OCI-LY1 (cell line): Measurements from ENCODE around the gene GNAO1.

Experiments used
- H2AFZ ChIP-seq: fragments of 200-600 bp; sonication (generic), shearing (Covaris generic); 2 replicates; pipeline ENCODE4 v1.6.0; 2014; ENCODE audit warnings: antibody characterized with exemption, mild to moderate bottlenecking, low read length
- H3F3A ChIP-seq: fragments of 200-600 bp; sonication (generic), shearing (Covaris generic); 2 replicates; pipeline ENCODE4 v1.6.0; 2014; ENCODE audit warnings: mild to moderate bottlenecking, antibody characterized with exemption, low read length, moderate library complexity; ENCODE audit not compliant: insufficient read depth
- H3K27ac ChIP-seq: fragments of 200-600 bp; sonication (generic); 2 replicates; pipeline ENCODE4 v1.5.1; 2014; ENCODE audit warnings: low read length, mixed run types, mild to moderate bottlenecking, low read depth; ENCODE audit not compliant: poor library complexity, severe bottlenecking
- H3K27me3 ChIP-seq: fragments of 200-600 bp; sonication (generic); 2 replicates; pipeline ENCODE4 v1.6.0; 2014; ENCODE audit warnings: antibody characterized with exemption, mild to moderate bottlenecking, low read length, moderate library complexity; ENCODE audit not compliant: insufficient read depth
- H3K36me3 ChIP-seq: fragments of 200-600 bp; sonication (generic); 2 replicates; pipeline ENCODE4 v1.6.1; 2014; ENCODE audit warnings: mild to moderate bottlenecking, antibody characterized with exemption, low read length, moderate library complexity, mixed read lengths; ENCODE audit not compliant: insufficient read depth
- H3K4me1 ChIP-seq: fragments of 200-600 bp; sonication (generic); 2 replicates; pipeline ENCODE4 v1.5.1; 2014; ENCODE audit warnings: mild to moderate bottlenecking, low read length, moderate library complexity; ENCODE audit not compliant: insufficient read depth, severe bottlenecking
- H3K4me2 ChIP-seq: fragments of 200-600 bp; sonication (generic), shearing (Covaris generic); 2 replicates; pipeline ENCODE4 v1.6.1; 2014; ENCODE audit warnings: low read length
- H3K4me3 ChIP-seq: fragments of 200-600 bp; sonication (generic); 2 replicates; pipeline ENCODE4 v1.5.1; 2014; ENCODE audit warnings: low read length, low read depth, mild to moderate bottlenecking, mixed read lengths; ENCODE audit not compliant: poor library complexity, severe bottlenecking
- H3K79me2 ChIP-seq: fragments of 200-600 bp; shearing (Covaris generic); 2 replicates; pipeline ENCODE4 v1.6.1; 2016; ENCODE audit warnings: mixed run types, low read length, mixed read lengths; ENCODE audit not compliant: insufficient read depth
- H3K9ac ChIP-seq: fragments of 200-600 bp; sonication (generic), shearing (Covaris generic); 2 replicates; pipeline ENCODE4 v1.6.1; 2014; ENCODE audit warnings: mild to moderate bottlenecking, low read length, mixed read lengths
- H3K9me2 ChIP-seq: fragments of 200-600 bp; sonication (generic), shearing (Covaris generic); 2 replicates; pipeline ENCODE4 v1.6.1; 2014; ENCODE audit warnings: low read depth, mild to moderate bottlenecking, low read length, mixed read lengths
- H3K9me3 ChIP-seq: fragments of 200-600 bp; shearing (Covaris generic); 2 replicates; pipeline ENCODE4 v1.6.1; 2014; ENCODE audit warnings: low read length, mixed read lengths
- H4K20me1 ChIP-seq: fragments of 200-600 bp; sonication (generic), shearing (Covaris generic); 2 replicates; pipeline ENCODE4 v1.6.0; 2016; ENCODE audit warnings: mild to moderate bottlenecking, low read length; ENCODE audit not compliant: insufficient read depth
- EZH2 ChIP-seq: fragments of 200-600 bp; sonication (generic), shearing (Covaris generic); IDR thresholded peaks from 2 replicates; pipeline ENCODE4 v1.8.0; 2017; ENCODE audit warnings: borderline replicate concordance, mixed run types, mild to moderate bottlenecking, antibody characterized with exemption, low read length, moderate library complexity, mixed read lengths
- TF ChIP-seq, protein P1 (sequence below): fragments of 200-600 bp; sonication (generic), shearing (Covaris generic); IDR thresholded peaks from 2 replicates; pipeline ENCODE4 v1.5.1; 2017; ENCODE audit warnings: mild to moderate bottlenecking, antibody characterized with exemption, low read length, moderate library complexity, mixed read lengths

Gene GNAO1

GRCh38 chr16:56257666-56258342 is 66.5 kb downstream of the GNAO1 start:
- Histone ChIP-seq H3K27ac (no peak overlapping the region), H3K9me3 (no peaks in the 10 kb centered on the region), H3F3A (no peaks in the 10 kb centered on the region), H3K4me1 (no peaks in the 10 kb centered on the region), H3K9ac (no peak overlapping the region), H3K27me3 (no peaks in the 10 kb centered on the region), H2AFZ (no peak overlapping the region), H4K20me1 (no peaks in the 10 kb centered on the region), H3K36me3 (no peaks in the 10 kb centered on the region), H3K9me2 (no peaks in the 10 kb centered on the region), H3K79me2 (no peaks in the 10 kb centered on the region), H3K4me3 (no peak overlapping the region), H3K4me2 (no peak overlapping the region)
- TF ChIP-seq EZH2 = no peak
- TF ChIP-seq, protein P1, sequence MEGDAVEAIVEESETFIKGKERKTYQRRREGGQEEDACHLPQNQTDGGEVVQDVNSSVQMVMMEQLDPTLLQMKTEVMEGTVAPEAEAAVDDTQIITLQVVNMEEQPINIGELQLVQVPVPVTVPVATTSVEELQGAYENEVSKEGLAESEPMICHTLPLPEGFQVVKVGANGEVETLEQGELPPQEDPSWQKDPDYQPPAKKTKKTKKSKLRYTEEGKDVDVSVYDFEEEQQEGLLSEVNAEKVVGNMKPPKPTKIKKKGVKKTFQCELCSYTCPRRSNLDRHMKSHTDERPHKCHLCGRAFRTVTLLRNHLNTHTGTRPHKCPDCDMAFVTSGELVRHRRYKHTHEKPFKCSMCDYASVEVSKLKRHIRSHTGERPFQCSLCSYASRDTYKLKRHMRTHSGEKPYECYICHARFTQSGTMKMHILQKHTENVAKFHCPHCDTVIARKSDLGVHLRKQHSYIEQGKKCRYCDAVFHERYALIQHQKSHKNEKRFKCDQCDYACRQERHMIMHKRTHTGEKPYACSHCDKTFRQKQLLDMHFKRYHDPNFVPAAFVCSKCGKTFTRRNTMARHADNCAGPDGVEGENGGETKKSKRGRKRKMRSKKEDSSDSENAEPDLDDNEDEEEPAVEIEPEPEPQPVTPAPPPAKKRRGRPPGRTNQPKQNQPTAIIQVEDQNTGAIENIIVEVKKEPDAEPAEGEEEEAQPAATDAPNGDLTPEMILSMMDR = no peak

DNA sequence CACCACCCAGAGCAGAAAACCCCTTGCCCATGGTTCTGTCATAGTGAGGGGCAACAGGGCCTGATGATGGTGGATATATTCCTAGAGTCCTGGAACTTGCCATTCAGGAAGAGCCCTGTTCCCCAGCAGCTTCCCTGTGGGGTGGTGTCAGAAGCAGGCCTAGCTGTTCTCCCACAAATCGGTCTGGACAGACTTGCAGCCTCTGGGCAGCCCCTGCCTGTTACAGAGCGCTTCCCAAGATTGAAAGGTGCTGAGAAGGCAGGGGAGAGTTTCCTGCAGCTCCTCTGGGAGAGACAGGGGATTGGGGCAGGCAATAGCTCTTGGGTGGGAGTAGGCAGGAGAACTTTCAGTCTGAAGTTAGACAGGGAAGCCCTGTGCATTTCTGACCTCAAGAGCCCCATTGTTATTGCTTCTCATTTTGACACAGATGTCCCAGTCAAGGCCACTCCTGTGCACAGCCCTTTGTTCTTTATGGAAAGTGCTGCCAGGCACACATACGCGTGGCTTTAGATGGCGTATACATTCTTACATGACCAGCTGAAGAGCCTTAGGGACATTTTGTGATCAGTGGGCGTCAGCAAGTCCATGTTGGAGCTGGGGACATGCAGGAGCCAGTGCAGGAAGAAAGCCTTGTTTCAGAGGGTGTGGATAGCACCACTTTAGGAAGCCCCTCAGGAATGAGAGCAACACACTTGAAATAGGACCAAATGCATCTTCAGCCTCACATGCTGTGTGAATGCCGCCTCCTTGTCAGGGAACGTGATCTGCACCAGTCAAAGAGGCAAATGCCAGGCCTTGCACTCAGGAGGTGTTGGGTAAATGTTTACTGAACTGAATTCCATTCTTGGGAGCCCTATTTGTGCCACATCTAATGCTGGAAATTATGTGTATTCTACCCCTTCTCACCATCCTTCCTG is 67.5 kb downstream of the GNAO1 start:
- H3K9ac ChIP-seq = no peak overlapping the region
- no peaks in the 10 kb centered on the region for H3K79me2 ChIP-seq
- TF ChIP-seq, protein P1 = no peak
- TF ChIP-seq EZH2 = no peak
- no peaks in the 10 kb centered on the region for H3K36me3 ChIP-seq
- H3K4me1 ChIP-seq = no peaks in the 10 kb centered on the region
- no peaks in the 10 kb centered on the region for H3F3A ChIP-seq
- H2AFZ ChIP-seq = no peak overlapping the region
- no peaks in the 10 kb centered on the region for H4K20me1 ChIP-seq
- H3K9me3 ChIP-seq = no peaks in the 10 kb centered on the region
- no peak overlapping the region for H3K4me2 ChIP-seq
- no peaks in the 10 kb centered on the region for H3K27me3 ChIP-seq
- H3K9me2 ChIP-seq = no peaks in the 10 kb centered on the region
- H3K4me3 ChIP-seq = no peak overlapping the region
- H3K27ac ChIP-seq = no peak overlapping the region

DNA sequence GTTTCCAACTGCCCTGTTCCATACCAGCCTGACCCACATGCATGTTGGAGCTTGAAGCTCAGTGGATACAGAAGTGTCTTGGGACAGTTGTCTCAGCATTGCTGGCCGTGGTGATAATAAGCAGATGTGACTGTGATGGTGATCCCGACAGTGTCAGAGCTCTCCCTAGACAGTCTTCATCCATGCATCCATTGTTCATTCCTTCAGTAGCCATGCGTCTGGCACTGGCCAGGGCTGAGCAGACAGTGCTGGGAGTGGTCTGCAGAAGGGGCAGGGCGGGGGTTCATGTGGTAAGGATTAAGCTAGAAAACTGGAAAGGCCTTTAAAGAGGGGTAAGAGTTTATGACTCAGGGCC is 68.1 kb downstream of the GNAO1 start:
- Histone ChIP-seq H3K27me3 (no peaks in the 10 kb centered on the region), H2AFZ (no peak overlapping the region), H3K9ac (no peak overlapping the region), H3K9me2 (no peaks in the 10 kb centered on the region), H3K36me3 (no peaks in the 10 kb centered on the region), H3K4me3 (no peak overlapping the region), H3K79me2 (no peaks in the 10 kb centered on the region), H3F3A (no peaks in the 10 kb centered on the region), H3K4me2 (no peak overlapping the region), H4K20me1 (no peaks in the 10 kb centered on the region), H3K27ac (no peak overlapping the region), H3K9me3 (no peaks in the 10 kb centered on the region), H3K4me1 (no peaks in the 10 kb centered on the region)
- TF ChIP-seq EZH2 = no peak
- TF ChIP-seq, protein P1 = no peak
